ENCODE data around the gene BDKRB2.

- TF ChIP-seq TAF1 (IDR thresholded peaks at IDR 0.05; ENCODE audit: low read depth, low read length) (no peak), PAX5 (IDR thresholded peaks at IDR 0.05; ENCODE audit: insufficient read depth, low read length, severe bottlenecking) (no peak)
Observed at GRCh38 chr14:96205059-96205977, 679 bp downstream of the BDKRB2 start.
